PFSK-1 (cell line): Measurements from ENCODE around the gene SLC17A5.

ENCODE experiments used
- FOXP2 ChIP-seq: optimal IDR thresholded peaks from 2 replicates; pipeline ENCODE3; 2011; ENCODE audit warnings: borderline replicate concordance, control low read depth, inconsistent platforms; ENCODE audit not compliant: insufficient read depth; ENCODE audit errors: extremely low read length, extremely low read depth
- POLR2AphosphoS5 ChIP-seq: IDR thresholded peaks from 2 replicates; pipeline ENCODE4 v1.6.1; 2012; ENCODE audit warnings: low read depth, mild to moderate bottlenecking, control low read depth, low read length, moderate library complexity
- REST ChIP-seq, 2 experiments: IDR thresholded peaks; 2 replicates each; pipeline versions ENCODE4 v1.6.1 to v1.8.0; 2011 to 2012; ENCODE audit warnings: low read depth in 2 of 2, low read length in 2 of 2, control low read depth in 1 of 2, inconsistent platforms in 1 of 2, mild to moderate bottlenecking in 1 of 2, moderate library complexity in 1 of 2; ENCODE audit not compliant: insufficient read depth in 1 of 2
- SIN3A ChIP-seq: IDR thresholded peaks from 2 replicates; pipeline ENCODE4 v1.6.1; 2012; ENCODE audit warnings: mild to moderate bottlenecking, low read length, moderate library complexity, borderline replicate concordance; ENCODE audit not compliant: insufficient read depth
- TAF1 ChIP-seq: IDR thresholded peaks from 2 replicates; pipeline ENCODE4 v1.6.1; 2012; ENCODE audit warnings: low read length, control low read depth, borderline replicate concordance; ENCODE audit not compliant: insufficient read depth

- TF ChIP-seq POLR2AphosphoS5 (no peak), REST (IDR thresholded peaks at IDR 0.05; ENCODE audit: insufficient read depth in 1 of 2, low read depth in 2 of 2, low read length in 2 of 2) (no peak), SIN3A (no peak), TAF1 (no peak), FOXP2 (no peak)
These were observed 21.8 kb upstream of the SLC17A5 start for GRCh38 chr6:73675466-73676098.
